Measurements from ENCODE around the gene DLGAP4.

- TF ChIP-seq ZNF384 (IDR thresholded peaks at IDR 0.05) (no peak), PKNOX1 (IDR thresholded peaks at IDR 0.05) (no peak), SP1 (IDR thresholded peaks at IDR 0.05) (no peak), FOXM1 (IDR thresholded peaks at IDR 0.05; ENCODE audit: borderline replicate concordance) (no peak)
Measured at GRCh38 chr20:36353740-36354139, 47.6 kb downstream of the DLGAP4 start.
